Nephron (organoid): ENCODE data around the gene MYG1.

Experiments used
- H3K27ac Mint-ChIP-seq, 3 experiments: 2 replicates each; pipeline ENCODE4 v1.8.0; 2020; ENCODE audit warnings: mixed read lengths in 3 of 3, mild to moderate bottlenecking in 2 of 3, moderate library complexity in 1 of 3
- H3K27me3 Mint-ChIP-seq: 2 replicates; pipeline ENCODE4 v1.8.0; 2021; ENCODE audit warnings: low read depth, mild to moderate bottlenecking, moderate library complexity, mixed read lengths
- H3K36me3 Mint-ChIP-seq: 2 replicates; pipeline ENCODE4 v1.8.0; 2020; ENCODE audit warnings: low read depth, mixed read lengths
- H3K4me1 Mint-ChIP-seq: 2 replicates; pipeline ENCODE4 v1.8.0; 2020; ENCODE audit warnings: mixed read lengths
- H3K4me3 Mint-ChIP-seq, 3 experiments: 2 replicates each; pipeline ENCODE4 v1.8.0; 2020; ENCODE audit warnings: mild to moderate bottlenecking in 3 of 3, mixed read lengths in 3 of 3, moderate library complexity in 2 of 3
- H3K9me3 Mint-ChIP-seq: 2 replicates; pipeline ENCODE4 v1.8.0; 2020; ENCODE audit warnings: mixed read lengths
- TF ChIP-seq, protein P1 (sequence below), 3 experiments: fragments of 200-600 bp; sonication (generic); IDR thresholded peaks; one replicate each; pipeline ENCODE4 v1.5.0; 2021; ENCODE audit warnings: antibody characterized with exemption in 3 of 3; ENCODE audit not compliant: unreplicated experiment in 3 of 3

The MYG1 gene

GRCh38 chr12:53298164-53298563, 1.3 kb upstream of the MYG1 start:
- H3K9me3 Mint-ChIP-seq = no peaks in the 10 kb centered on the region
- peaks cover 63% of the 10 kb centered on the region for H3K4me1 Mint-ChIP-seq
- H3K27ac Mint-ChIP-seq = no peak overlapping the region
- peaks cover 36% of the 10 kb centered on the region for H3K36me3 Mint-ChIP-seq
- peak overlapping the region; percentile 81 to 99 (median 98) for H3K4me3 Mint-ChIP-seq
- TF ChIP-seq, protein P1, sequence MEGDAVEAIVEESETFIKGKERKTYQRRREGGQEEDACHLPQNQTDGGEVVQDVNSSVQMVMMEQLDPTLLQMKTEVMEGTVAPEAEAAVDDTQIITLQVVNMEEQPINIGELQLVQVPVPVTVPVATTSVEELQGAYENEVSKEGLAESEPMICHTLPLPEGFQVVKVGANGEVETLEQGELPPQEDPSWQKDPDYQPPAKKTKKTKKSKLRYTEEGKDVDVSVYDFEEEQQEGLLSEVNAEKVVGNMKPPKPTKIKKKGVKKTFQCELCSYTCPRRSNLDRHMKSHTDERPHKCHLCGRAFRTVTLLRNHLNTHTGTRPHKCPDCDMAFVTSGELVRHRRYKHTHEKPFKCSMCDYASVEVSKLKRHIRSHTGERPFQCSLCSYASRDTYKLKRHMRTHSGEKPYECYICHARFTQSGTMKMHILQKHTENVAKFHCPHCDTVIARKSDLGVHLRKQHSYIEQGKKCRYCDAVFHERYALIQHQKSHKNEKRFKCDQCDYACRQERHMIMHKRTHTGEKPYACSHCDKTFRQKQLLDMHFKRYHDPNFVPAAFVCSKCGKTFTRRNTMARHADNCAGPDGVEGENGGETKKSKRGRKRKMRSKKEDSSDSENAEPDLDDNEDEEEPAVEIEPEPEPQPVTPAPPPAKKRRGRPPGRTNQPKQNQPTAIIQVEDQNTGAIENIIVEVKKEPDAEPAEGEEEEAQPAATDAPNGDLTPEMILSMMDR (IDR thresholded peaks at IDR 0.05; ENCODE audit: unreplicated experiment in 3 of 3) = no peak
- H3K27me3 Mint-ChIP-seq = no peaks in the 10 kb centered on the region

- H3K27me3 Mint-ChIP-seq = no peaks in the 10 kb centered on the region
- peaks cover 33% of the 10 kb centered on the region for H3K36me3 Mint-ChIP-seq
- peaks cover 58% of the 10 kb centered on the region for H3K4me1 Mint-ChIP-seq
- H3K9me3 Mint-ChIP-seq = no peaks in the 10 kb centered on the region
- TF ChIP-seq, protein P1 (IDR thresholded peaks at IDR 0.05; ENCODE audit: unreplicated experiment in 3 of 3) = no peak
- H3K27ac Mint-ChIP-seq = peak overlapping the region; percentile 79 to 94 (median 85)
- peak overlapping the region; percentile 93 to 100 (median 98) for H3K4me3 Mint-ChIP-seq
These were observed 418 bp upstream of the MYG1 start for GRCh38 chr12:53299101-53299453.

DNA sequence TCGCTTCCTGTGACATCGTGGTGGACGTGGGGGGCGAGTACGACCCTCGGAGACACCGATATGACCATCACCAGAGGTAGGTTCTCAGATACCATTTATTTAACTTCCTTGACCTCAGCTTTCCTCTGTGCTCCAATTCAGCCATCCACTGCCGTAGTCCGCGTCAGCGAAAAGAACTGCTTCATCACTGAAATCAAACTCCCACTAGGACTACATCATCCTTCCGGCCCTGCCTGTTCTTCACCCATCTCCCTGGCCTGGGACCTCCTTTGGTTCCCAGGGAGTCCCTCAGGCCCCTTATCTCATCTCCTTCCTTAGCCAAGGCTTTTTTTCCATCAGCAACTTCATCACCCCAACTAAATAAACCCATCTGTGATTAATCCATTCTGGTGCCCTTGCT, 692 bp downstream of the MYG1 start:
- Mint-ChIP-seq H3K27ac (peak overlapping the region; percentile 79 to 94 (median 85)), H3K4me1 (peaks cover 52% of the 10 kb centered on the region), H3K27me3 (no peaks in the 10 kb centered on the region), H3K9me3 (no peaks in the 10 kb centered on the region), H3K36me3 (peaks cover 36% of the 10 kb centered on the region), H3K4me3 (peak overlapping the region; percentile 93 to 100 (median 98))
- TF ChIP-seq, protein P1 (IDR thresholded peaks at IDR 0.05; ENCODE audit: unreplicated experiment in 3 of 3) = no peak

DNA sequence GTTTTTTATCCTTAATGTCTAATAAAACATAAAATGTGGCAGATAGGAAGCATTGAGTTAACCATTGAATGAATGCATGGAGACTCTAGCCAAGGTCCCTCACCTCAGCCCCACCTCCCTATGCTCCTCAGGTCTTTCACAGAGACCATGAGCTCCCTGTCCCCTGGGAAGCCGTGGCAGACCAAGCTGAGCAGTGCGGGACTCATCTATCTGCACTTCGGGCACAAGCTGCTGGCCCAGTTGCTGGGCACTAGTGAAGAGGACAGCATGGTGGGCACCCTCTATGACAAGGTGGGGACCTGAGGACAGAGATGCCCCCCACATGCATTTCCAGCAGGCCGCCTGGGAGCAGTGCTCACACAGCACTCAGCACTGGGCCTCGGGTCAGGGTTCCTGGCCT, 3.4 kb downstream of the MYG1 start:
- no peaks in the 10 kb centered on the region for H3K9me3 Mint-ChIP-seq
- H3K4me1 Mint-ChIP-seq = peaks cover 31% of the 10 kb centered on the region
- TF ChIP-seq, protein P1 (IDR thresholded peaks at IDR 0.05; ENCODE audit: unreplicated experiment in 3 of 3) = no peak
- H3K36me3 Mint-ChIP-seq = peaks cover 54% of the 10 kb centered on the region
- peak overlapping the region; percentile 55 to 98 (median 67) for H3K4me3 Mint-ChIP-seq
- H3K27me3 Mint-ChIP-seq = no peaks in the 10 kb centered on the region
- no peak overlapping the region for H3K27ac Mint-ChIP-seq

DNA sequence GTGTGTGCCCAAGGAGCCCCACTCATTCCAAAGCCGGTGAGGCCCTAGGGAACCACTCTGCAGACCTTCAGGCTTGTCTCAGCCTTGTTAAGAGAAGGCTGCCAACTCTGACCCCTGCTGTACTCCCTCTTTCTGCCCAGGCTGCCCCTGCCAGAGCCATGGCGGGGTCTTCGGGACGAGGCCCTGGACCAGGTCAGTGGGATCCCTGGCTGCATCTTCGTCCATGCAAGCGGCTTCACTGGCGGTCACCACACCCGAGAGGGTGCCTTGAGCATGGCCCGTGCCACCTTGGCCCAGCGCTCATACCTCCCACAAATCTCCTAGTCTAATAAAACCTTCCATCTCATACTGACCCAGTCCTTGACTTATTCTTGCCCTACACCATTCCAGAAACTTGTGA, 7.3 kb downstream of the MYG1 start:
- Mint-ChIP-seq H3K27ac (no peak overlapping the region), H3K9me3 (no peaks in the 10 kb centered on the region), H3K36me3 (peaks cover 64% of the 10 kb centered on the region), H3K4me3 (no peak overlapping the region), H3K4me1 (peaks cover 6% of the 10 kb centered on the region), H3K27me3 (no peaks in the 10 kb centered on the region)
- TF ChIP-seq, protein P1 (IDR thresholded peaks at IDR 0.05; ENCODE audit: unreplicated experiment in 3 of 3) = no peak

GRCh38 chr12:53308276-53308675, 8.8 kb downstream of the MYG1 start:
- H3K27ac Mint-ChIP-seq = no peak overlapping the region
- H3K36me3 Mint-ChIP-seq = peaks cover 61% of the 10 kb centered on the region
- H3K27me3 Mint-ChIP-seq = no peaks in the 10 kb centered on the region
- H3K4me3 Mint-ChIP-seq = no peak overlapping the region
- H3K9me3 Mint-ChIP-seq = no peaks in the 10 kb centered on the region
- TF ChIP-seq, protein P1 (IDR thresholded peaks at IDR 0.05; ENCODE audit: unreplicated experiment in 3 of 3) = no peak
- H3K4me1 Mint-ChIP-seq = no peaks in the 10 kb centered on the region
